Stomach (tissue), 9 donors: ENCODE measurements around the gene ZFHX3. TPM values are rescaled to one million over a fixed set of nuclear protein-coding genes. Genes with fewer than 3 reads are reported as not detected.

Experiments used
- DNase-seq, 2 donors: peaks; one replicate each; pipeline versions ENCODE4 v3.0.0 to v3.0.0-alpha.2; 2013 to 2019
- H3K27ac ChIP-seq, 5 donors: fragments of 200-600 bp in 4 of 5; sonication (generic) in 4 of 5; one replicate each; pipeline ENCODE4 v1.5.1; 2013 to 2019; ENCODE audit warnings: mild to moderate bottlenecking in 1 of 5, moderate library complexity in 1 of 5
- H3K27me3 ChIP-seq, 3 donors: fragments of 200-600 bp; sonication (generic); one replicate each; pipeline ENCODE4 v1.5.1; 2017 to 2019; ENCODE audit warnings: mixed run types in 1 of 3
- H3K36me3 ChIP-seq, 4 donors: fragments of 200-600 bp; sonication (generic); 1 replicate in 3 of 4; 2 replicates in 1 of 4; pipeline ENCODE4 v1.5.1; 2016 to 2019
- H3K4me1 ChIP-seq, 4 donors: fragments of 200-600 bp; sonication (generic); one replicate each; pipeline ENCODE4 v1.5.1; 2016 to 2019
- H3K4me3 ChIP-seq, 4 donors: fragments of 200-600 bp; sonication (generic) in 3 of 4; one replicate each; pipeline ENCODE4 v1.5.1; 2016 to 2019; ENCODE audit warnings: mild to moderate bottlenecking in 1 of 4
- H3K9me3 ChIP-seq, 4 donors: fragments of 200-600 bp; sonication (generic); one replicate each; pipeline ENCODE4 v1.5.1; 2016 to 2019
- EP300 ChIP-seq: sonication (generic); formaldehyde crosslinking; IDR thresholded peaks from one replicate; pipeline ENCODE4 v1.6.1; 2017; ENCODE audit warnings: antibody characterized with exemption
- POLR2A ChIP-seq, 4 donors: fragments of 450-650 bp; IDR thresholded peaks; one replicate each; pipeline ENCODE4 v1.6.1; 2016; ENCODE audit warnings: antibody characterized with exemption in 4 of 4, control low read depth in 2 of 4, mild to moderate bottlenecking in 1 of 4, moderate library complexity in 1 of 4
- POLR2AphosphoS5 ChIP-seq, 3 donors: sonication (generic); formaldehyde crosslinking; IDR thresholded peaks; one replicate each; pipeline ENCODE4 v1.6.1; 2016; ENCODE audit warnings: antibody characterized with exemption in 3 of 3
- WGBS, 5 donors: extraction: QIAGEN DNeasy Blood & Tissue Kit in 3 of 5; methylation state at CpG; one replicate each; pipeline versions ENCODE4 v1.1.5 to v1.1.7; 2013 to 2018; 5-methylcytosine and 5-hydroxymethylcytosine counted together
- intact Hi-C: fragments of 100-400 bp; cut with DNase I; formaldehyde crosslinking; loops from one replicate; pipeline ENCODE4 v1.15.1; 2023; ENCODE audit warnings: low total_unique reads
- polyA plus RNA-seq, 3 donors: library from polyadenylated mRNA; stranded (reverse); fragments of 200-250 nt; gene quantifications; one replicate each; pipeline ENCODE4 v1.2.3, GENCODE V29; 2013
- total RNA-seq, 5 donors: library from RNA; depleted of rRNA; stranded (reverse); fragments of >200 nt; gene quantifications; one replicate each; pipeline versions ENCODE4 v1.1.0 to v1.2.3, GENCODE V29; 2014 to 2016
- TF ChIP-seq, protein P1 (sequence below), 7 experiments: fragments of 450-650 bp in 4 of 7; fragments of 200-600 bp in 3 of 7; sonication (generic) in 3 of 7; IDR thresholded peaks; one replicate each; pipeline ENCODE4 v1.5.1; 2016 to 2019; ENCODE audit warnings: antibody characterized with exemption in 7 of 7, control low read depth in 2 of 7, mild to moderate bottlenecking in 1 of 7
- donor health status: healthy with polysubstance abuse.
- donor health status: Bipolar disorder and iron deficiency.
- donor health status: healthy.

The ZFHX3 gene
- total and polyA plus RNA-seq, 8 donors = 1.1 to 27.5 (median 11.8) TPM

DNA sequence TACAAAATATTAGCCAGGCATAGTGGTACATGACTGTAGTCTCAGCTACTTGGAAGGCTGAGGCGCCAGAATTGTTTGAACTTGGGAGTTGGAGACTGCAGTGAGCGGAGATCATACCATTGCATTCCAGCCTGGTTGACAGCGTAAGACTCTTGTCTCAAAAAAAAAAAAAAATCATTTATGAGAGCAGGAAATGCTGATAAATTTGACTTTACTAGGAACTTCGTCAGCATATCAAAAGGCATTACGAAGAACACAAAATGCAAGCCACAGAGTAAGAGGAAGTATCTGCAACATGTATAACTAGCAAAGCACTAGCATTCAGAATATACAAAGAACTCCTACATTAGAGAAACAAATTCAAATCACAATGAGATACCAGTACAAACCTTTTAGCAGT is 279.3 kb downstream of the ZFHX3 start:
- DNase-seq = no peak
- H3K4me1 ChIP-seq = peaks cover 0 to 4% (median 0%) of the 10 kb centered on the region in 4 donors
- H3K27ac ChIP-seq = no peak overlapping the region
- TF ChIP-seq POLR2AphosphoS5 (IDR thresholded peaks at IDR 0.05) (no peak), POLR2A (IDR thresholded peaks at IDR 0.05) (no peak), EP300 (no peak)
- TF ChIP-seq, protein P1, sequence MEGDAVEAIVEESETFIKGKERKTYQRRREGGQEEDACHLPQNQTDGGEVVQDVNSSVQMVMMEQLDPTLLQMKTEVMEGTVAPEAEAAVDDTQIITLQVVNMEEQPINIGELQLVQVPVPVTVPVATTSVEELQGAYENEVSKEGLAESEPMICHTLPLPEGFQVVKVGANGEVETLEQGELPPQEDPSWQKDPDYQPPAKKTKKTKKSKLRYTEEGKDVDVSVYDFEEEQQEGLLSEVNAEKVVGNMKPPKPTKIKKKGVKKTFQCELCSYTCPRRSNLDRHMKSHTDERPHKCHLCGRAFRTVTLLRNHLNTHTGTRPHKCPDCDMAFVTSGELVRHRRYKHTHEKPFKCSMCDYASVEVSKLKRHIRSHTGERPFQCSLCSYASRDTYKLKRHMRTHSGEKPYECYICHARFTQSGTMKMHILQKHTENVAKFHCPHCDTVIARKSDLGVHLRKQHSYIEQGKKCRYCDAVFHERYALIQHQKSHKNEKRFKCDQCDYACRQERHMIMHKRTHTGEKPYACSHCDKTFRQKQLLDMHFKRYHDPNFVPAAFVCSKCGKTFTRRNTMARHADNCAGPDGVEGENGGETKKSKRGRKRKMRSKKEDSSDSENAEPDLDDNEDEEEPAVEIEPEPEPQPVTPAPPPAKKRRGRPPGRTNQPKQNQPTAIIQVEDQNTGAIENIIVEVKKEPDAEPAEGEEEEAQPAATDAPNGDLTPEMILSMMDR (IDR thresholded peaks at IDR 0.05) = no peak
- H3K27me3 ChIP-seq = no peaks in the 10 kb centered on the region
- peaks cover 0 to 10% (median 2%) of the 10 kb centered on the region in 4 donors for H3K9me3 ChIP-seq
- intact Hi-C loops = no loop called here
- no peaks in the 10 kb centered on the region for H3K36me3 ChIP-seq
- no peak overlapping the region for H3K4me3 ChIP-seq
- WGBS, 5 donors = 78 to 91% (median 81%) methylated on average over 5 of the region's 5 CpGs

DNA sequence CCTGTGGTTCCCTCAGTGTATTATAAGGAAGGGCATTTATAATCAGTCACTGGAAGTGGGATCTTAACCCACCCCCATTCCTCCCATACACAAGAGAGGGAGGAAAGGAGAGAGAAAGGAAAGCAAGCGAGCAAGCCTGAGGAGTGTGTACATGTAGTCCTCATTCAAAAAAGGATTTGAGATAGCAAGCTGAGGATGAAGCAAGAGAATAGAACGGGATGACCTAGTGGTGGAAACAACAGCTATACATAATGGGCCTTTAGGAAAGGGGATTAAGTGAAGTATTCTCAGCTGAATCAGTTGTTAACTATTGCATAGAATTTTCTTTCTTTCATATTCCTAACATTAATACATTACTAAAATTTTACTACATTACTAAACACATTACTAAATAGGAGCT is 281.4 kb downstream of the ZFHX3 start:
- Histone ChIP-seq H3K27ac (no peak overlapping the region), H3K9me3 (peaks cover 0 to 10% (median 2%) of the 10 kb centered on the region in 4 donors), H3K27me3 (no peaks in the 10 kb centered on the region), H3K4me3 (no peak overlapping the region), H3K36me3 (no peaks in the 10 kb centered on the region), H3K4me1 (peaks cover 0 to 4% (median 0%) of the 10 kb centered on the region in 4 donors)
- no peak for DNase-seq
- TF ChIP-seq, protein P1 (IDR thresholded peaks at IDR 0.05) = no peak
- no peak for TF ChIP-seq POLR2A (IDR thresholded peaks at IDR 0.05)
- no peak for TF ChIP-seq EP300
- TF ChIP-seq POLR2AphosphoS5 (IDR thresholded peaks at IDR 0.05) = no peak
- WGBS, 5 donors = 80 to 92% (median 89%) methylated on average over 2 of the region's 2 CpGs
- intact Hi-C loops = no loop called here

DNA sequence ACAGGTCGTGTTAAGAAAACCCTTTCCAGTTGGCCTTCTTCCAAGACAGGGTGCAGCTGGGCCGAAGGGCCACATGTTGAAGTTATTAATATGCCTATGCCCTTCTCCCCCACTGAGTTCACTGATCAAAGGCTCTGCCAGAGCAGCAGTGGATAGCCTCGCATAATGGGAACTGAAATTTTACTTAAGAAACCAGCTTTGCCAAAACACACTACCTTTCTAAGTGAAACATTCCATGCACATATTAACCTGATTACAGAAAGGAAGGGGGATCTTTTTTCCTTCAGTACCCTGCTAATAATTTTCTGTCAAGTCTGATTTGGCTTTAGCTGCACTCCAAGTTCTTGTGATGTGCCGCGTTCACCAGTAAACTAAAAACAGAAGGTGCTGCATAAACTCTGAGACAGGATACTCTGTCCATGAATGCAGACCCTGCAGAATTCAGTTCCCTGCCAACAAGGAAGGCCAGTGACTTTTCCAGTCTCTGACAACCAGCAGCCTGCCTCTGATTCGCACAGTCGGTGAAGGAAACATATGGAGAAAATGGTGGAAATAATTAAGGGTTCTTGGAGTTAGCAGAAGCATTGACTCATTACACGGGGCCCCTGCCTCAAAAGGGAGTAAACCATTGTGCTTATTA is 283.8 kb downstream of the ZFHX3 start:
- peaks cover 0 to 2% (median 0%) of the 10 kb centered on the region in 4 donors for H3K9me3 ChIP-seq
- peak in 1 of 2 donors; percentile 14 for DNase-seq
- TF ChIP-seq, protein P1 (IDR thresholded peaks at IDR 0.05) = no peak
- no peak for TF ChIP-seq POLR2A (IDR thresholded peaks at IDR 0.05)
- intact Hi-C loops = no loop called here
- WGBS, 5 donors = 51 to 63% (median 61%) methylated on average over 8 of the region's 8 CpGs
- no peaks in the 10 kb centered on the region for H3K27me3 ChIP-seq
- no peak overlapping the region for H3K4me3 ChIP-seq
- no peaks in the 10 kb centered on the region for H3K36me3 ChIP-seq
- H3K4me1 ChIP-seq = peaks cover 0 to 4% (median 0%) of the 10 kb centered on the region in 4 donors
- no peak overlapping the region for H3K27ac ChIP-seq

DNA sequence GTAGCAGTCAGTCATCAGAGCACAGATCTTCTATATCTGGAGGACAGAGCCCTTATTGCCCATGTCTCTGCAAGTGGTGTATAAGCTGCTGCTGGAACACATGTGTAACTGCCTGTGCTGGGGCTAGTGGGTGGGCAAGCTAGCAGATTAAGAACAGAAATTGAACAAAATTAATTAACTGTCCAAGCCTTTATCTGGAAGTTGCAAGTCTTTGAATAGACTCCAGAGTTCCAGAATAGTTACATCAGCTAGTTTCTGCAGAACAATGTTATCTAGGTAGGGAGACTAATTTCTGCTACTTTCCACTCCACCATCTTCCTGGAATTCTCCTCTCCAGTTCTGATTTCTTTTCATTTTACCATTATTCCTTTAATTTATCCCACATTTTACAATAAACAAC is 287.3 kb downstream of the ZFHX3 start:
- H3K4me1 ChIP-seq = peaks cover 0 to 4% (median 0%) of the 10 kb centered on the region in 4 donors
- H3K9me3 ChIP-seq = peaks cover 0 to 21% (median 2%) of the 10 kb centered on the region in 4 donors
- no peak overlapping the region for H3K4me3 ChIP-seq
- H3K27me3 ChIP-seq = no peaks in the 10 kb centered on the region
- intact Hi-C loops = no loop called here
- no peak for TF ChIP-seq EP300
- TF ChIP-seq POLR2AphosphoS5 (IDR thresholded peaks at IDR 0.05) = no peak
- TF ChIP-seq, protein P1 (IDR thresholded peaks at IDR 0.05) = no peak
- TF ChIP-seq POLR2A (IDR thresholded peaks at IDR 0.05) = no peak
- no peak overlapping the region for H3K27ac ChIP-seq
- H3K36me3 ChIP-seq = no peaks in the 10 kb centered on the region
- DNase-seq = no peak
